ENCODE measurements around the gene BTK. TPM values are rescaled to one million over a fixed set of nuclear protein-coding genes. Genes with fewer than 3 reads are reported as not detected.

The BTK gene
- total RNA-seq, 2 experiments from 2014 or later = 0.42 to 0.49 TPM

DNA sequence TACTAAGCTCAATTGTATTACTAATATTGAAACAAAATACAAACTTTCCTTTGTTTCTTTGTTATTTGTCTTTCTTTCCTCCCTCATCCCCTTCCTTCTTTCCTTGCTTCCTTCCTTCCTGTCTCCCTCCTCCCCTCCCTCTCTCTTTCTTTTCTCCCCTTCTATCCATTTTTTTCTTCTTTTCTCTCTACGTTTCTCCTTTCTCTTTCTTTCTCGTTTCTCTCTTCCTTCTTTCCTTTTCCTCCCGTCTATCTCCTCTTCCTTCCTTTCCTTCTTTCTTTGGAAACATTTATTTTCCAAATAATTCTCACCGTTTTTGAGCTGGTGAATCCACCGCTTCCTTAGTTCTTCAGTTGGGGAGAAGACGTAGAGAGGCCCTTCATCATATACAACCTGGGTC is 16.3 kb downstream of the BTK start:
- Histone ChIP-seq H3K27me3 (ENCODE audit: control insufficient read depth in 1 of 2, insufficient read depth in 2 of 2, low read length in 2 of 2) (no peaks in the 10 kb centered on the region), H3K4me3 (ENCODE audit: low read length) (no peak overlapping the region), H3K36me3 (ENCODE audit: insufficient read depth, low read length) (no peaks in the 10 kb centered on the region), H3K9me3 (ENCODE audit: control insufficient read depth in 1 of 2, insufficient read depth in 1 of 2, low read length in 2 of 2) (no peaks in the 10 kb centered on the region), H3K4me1 (ENCODE audit: insufficient read depth, low read length) (no peaks in the 10 kb centered on the region), H3K27ac (ENCODE audit: low read depth in 1 of 2, low read length in 2 of 2) (no peak overlapping the region)
- Mint-ChIP-seq H3K4me3 (no peak overlapping the region), H3K9me3 (no peaks in the 10 kb centered on the region), H3K4me1 (ENCODE audit: low read depth) (no peaks in the 10 kb centered on the region), H3K27me3 (no peaks in the 10 kb centered on the region), H3K27ac (no peak overlapping the region), H3K36me3 (ENCODE audit: low read depth) (no peaks in the 10 kb centered on the region)
- TF ChIP-seq, protein P1, sequence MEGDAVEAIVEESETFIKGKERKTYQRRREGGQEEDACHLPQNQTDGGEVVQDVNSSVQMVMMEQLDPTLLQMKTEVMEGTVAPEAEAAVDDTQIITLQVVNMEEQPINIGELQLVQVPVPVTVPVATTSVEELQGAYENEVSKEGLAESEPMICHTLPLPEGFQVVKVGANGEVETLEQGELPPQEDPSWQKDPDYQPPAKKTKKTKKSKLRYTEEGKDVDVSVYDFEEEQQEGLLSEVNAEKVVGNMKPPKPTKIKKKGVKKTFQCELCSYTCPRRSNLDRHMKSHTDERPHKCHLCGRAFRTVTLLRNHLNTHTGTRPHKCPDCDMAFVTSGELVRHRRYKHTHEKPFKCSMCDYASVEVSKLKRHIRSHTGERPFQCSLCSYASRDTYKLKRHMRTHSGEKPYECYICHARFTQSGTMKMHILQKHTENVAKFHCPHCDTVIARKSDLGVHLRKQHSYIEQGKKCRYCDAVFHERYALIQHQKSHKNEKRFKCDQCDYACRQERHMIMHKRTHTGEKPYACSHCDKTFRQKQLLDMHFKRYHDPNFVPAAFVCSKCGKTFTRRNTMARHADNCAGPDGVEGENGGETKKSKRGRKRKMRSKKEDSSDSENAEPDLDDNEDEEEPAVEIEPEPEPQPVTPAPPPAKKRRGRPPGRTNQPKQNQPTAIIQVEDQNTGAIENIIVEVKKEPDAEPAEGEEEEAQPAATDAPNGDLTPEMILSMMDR (IDR thresholded peaks at IDR 0.05) = no peak
- DNase-seq (no peak), ATAC-seq (ENCODE audit: poor library complexity) (no peak)
- ChIA-PET POLR2A (no interaction called here), CTCF (no interaction called here)
- intact Hi-C loops (cut with DNase I, micrococcal nuclease) = no loop called here

DNA sequence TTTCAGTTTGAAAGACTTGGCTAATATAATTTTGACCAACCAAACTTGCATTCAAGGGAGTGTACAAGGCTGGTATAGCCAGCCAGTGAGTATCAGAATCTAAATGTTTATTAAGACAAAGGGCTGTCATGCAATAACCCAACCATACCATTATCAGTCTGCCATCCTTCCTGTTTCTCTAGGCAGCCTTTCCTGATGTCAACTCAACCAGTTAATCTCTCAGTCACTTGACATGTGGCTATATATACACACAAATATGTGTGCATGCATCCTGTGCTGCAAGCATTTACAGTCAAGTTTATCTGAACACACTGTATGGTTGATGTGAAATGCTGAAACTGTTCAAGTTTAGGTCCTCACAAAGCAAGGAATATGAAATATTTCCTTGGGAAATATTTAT is 17.2 kb downstream of the BTK start:
- DNase-seq = no peak
- TF ChIP-seq, protein P1 (IDR thresholded peaks at IDR 0.05) = no peak
- no peak for ATAC-seq (ENCODE audit: poor library complexity)
- Mint-ChIP-seq H3K4me3 (no peak overlapping the region), H3K27me3 (no peaks in the 10 kb centered on the region), H3K27ac (no peak overlapping the region), H3K9me3 (no peaks in the 10 kb centered on the region), H3K4me1 (ENCODE audit: low read depth) (no peaks in the 10 kb centered on the region), H3K36me3 (ENCODE audit: low read depth) (no peaks in the 10 kb centered on the region)
- Histone ChIP-seq H3K27me3 (ENCODE audit: control insufficient read depth in 1 of 2, insufficient read depth in 2 of 2, low read length in 2 of 2) (no peaks in the 10 kb centered on the region), H3K36me3 (ENCODE audit: insufficient read depth, low read length) (no peaks in the 10 kb centered on the region), H3K4me1 (ENCODE audit: insufficient read depth, low read length) (no peaks in the 10 kb centered on the region), H3K4me3 (ENCODE audit: low read length) (no peak overlapping the region), H3K9me3 (ENCODE audit: control insufficient read depth in 1 of 2, insufficient read depth in 1 of 2, low read length in 2 of 2) (no peaks in the 10 kb centered on the region), H3K27ac (ENCODE audit: low read depth in 1 of 2, low read length in 2 of 2) (no peak overlapping the region)
- POLR2A ChIA-PET = no interaction called here
- CTCF ChIA-PET = interaction anchor here (1.5 kb wide), 1 partner anchor 10 kb away, joined by 3 read pairs; no protein-coding TSS in a partner anchor
- intact Hi-C loops (cut with DNase I, micrococcal nuclease) = no loop called here

DNA sequence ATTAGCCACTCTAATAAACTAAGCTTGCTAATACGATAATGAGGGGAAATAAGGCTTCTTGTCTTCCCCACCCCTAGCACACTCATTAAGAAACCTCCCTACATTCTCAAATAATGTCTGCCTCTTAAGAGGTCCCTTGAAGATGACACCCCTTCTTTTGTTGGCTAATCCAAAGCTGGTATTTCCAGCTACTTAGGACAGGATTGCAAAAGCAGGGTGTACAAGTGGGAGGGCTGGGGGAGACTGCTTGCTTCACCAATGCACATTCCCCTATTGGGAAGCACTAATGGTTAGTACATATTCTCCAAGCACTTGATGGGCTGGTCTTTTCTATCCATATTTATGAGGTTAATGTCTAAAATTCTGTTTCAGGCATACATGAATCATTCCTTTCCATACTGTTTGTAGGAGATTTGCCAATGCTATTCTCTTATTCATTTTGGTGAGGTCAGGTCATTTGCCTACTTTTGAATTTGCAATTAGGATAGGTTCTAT is 20.6 kb downstream of the BTK start:
- H3K27me3 Mint-ChIP-seq = no peaks in the 10 kb centered on the region
- POLR2A ChIA-PET = interaction anchor here (0.6 kb wide), 2 partner anchors 16 to 1880 kb away, joined by 3 read pairs; no protein-coding TSS in a partner anchor
- Histone ChIP-seq H3K27me3 (ENCODE audit: control insufficient read depth in 1 of 2, insufficient read depth in 2 of 2, low read length in 2 of 2) (no peaks in the 10 kb centered on the region), H3K9me3 (ENCODE audit: control insufficient read depth in 1 of 2, insufficient read depth in 1 of 2, low read length in 2 of 2) (no peaks in the 10 kb centered on the region), H3K27ac (ENCODE audit: low read depth in 1 of 2, low read length in 2 of 2) (no peak overlapping the region), H3K4me1 (ENCODE audit: insufficient read depth, low read length) (no peaks in the 10 kb centered on the region), H3K36me3 (ENCODE audit: insufficient read depth, low read length) (no peaks in the 10 kb centered on the region), H3K4me3 (ENCODE audit: low read length) (no peak overlapping the region)
- DNase-seq = no peak
- no peaks in the 10 kb centered on the region for H3K36me3 Mint-ChIP-seq (ENCODE audit: low read depth)
- no peak for ATAC-seq (ENCODE audit: poor library complexity)
- no peak overlapping the region for H3K4me3 Mint-ChIP-seq
- TF ChIP-seq, protein P1 (IDR thresholded peaks at IDR 0.05) = no peak
- H3K4me1 Mint-ChIP-seq (ENCODE audit: low read depth) = no peaks in the 10 kb centered on the region
- intact Hi-C loops (cut with DNase I, micrococcal nuclease) = no loop called here
- CTCF ChIA-PET = no interaction called here
- no peaks in the 10 kb centered on the region for H3K9me3 Mint-ChIP-seq
- no peak overlapping the region for H3K27ac Mint-ChIP-seq

All from CD4-positive, alpha-beta T cell (primary cell).